Measurements from ENCODE around the gene OLIG1.

OLIG1 gene

DNA sequence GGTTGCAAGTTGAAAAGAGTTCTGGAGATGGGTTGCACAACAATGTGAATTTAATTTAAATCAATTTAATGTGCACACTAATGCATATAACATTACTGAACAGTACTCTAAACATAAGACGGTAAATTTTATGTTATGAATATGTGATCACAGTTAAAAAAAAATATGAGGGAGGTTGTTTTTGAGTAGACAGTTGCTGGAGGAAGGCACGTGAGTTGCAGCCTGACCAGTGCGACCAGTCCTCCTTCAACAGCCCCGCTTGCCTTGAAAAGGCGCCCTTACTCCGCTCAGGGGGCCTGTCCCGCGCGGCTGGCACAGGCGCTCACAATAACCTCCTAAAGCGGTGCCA is 322 bp upstream of the OLIG1 start:
- no peak overlapping the region for H3K27ac ChIP-seq
- no peak for TF ChIP-seq ZFX (IDR thresholded peaks at IDR 0.05)
- TF ChIP-seq, protein P1, sequence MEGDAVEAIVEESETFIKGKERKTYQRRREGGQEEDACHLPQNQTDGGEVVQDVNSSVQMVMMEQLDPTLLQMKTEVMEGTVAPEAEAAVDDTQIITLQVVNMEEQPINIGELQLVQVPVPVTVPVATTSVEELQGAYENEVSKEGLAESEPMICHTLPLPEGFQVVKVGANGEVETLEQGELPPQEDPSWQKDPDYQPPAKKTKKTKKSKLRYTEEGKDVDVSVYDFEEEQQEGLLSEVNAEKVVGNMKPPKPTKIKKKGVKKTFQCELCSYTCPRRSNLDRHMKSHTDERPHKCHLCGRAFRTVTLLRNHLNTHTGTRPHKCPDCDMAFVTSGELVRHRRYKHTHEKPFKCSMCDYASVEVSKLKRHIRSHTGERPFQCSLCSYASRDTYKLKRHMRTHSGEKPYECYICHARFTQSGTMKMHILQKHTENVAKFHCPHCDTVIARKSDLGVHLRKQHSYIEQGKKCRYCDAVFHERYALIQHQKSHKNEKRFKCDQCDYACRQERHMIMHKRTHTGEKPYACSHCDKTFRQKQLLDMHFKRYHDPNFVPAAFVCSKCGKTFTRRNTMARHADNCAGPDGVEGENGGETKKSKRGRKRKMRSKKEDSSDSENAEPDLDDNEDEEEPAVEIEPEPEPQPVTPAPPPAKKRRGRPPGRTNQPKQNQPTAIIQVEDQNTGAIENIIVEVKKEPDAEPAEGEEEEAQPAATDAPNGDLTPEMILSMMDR (conservative IDR thresholded peaks at IDR 0.05), result no peak

DNA sequence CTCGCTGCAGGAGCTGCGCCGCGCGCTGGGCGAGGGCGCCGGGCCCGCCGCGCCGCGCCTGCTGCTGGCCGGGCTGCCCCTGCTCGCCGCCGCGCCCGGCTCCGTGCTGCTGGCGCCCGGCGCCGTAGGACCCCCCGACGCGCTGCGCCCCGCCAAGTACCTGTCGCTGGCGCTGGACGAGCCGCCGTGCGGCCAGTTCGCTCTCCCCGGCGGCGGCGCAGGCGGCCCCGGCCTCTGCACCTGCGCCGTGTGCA is 730 bp downstream of the OLIG1 start:
- no peak for TF ChIP-seq ZFX (IDR thresholded peaks at IDR 0.05)
- TF ChIP-seq, protein P1 (conservative IDR thresholded peaks at IDR 0.05), result no peak
- no peak overlapping the region for H3K27ac ChIP-seq

DNA sequence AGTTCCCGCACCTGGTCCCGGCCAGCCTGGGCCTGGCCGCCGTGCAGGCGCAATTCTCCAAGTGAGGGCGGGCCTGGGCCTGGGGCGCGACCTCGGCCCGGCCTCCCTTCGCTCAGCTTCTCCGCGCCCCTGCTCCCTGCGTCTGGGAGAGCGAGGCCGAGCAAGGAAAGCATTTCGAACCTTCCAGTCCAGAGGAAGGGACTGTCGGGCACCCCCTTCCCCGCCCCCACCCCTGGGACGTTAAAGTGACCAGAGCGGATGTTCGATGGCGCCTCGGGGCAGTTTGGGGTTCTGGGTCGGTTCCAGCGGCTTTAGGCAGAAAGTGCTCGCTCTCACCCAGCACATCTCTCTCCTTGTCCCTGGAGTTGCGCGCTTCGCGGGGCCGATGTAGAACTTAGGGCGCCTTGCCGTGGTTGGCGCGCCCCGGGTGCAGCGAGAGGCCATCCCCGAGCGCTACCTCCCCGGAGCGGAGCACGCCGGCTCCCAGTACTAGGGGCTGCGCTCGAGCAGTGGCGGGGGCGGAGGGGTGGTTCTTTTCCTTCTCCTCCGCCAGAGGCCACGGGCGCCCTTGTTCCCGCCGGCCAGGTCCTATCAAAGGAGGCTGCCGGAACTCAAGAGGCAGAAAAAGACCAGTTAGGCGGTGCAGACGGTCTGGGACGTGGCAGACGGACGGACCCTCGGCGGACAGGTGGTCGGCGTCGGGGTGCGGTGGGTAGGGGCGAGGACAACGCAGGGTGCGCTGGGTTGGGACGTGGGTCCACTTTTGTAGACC is 1.2 kb downstream of the OLIG1 start:
- H3K27ac ChIP-seq, result no peak overlapping the region
- TF ChIP-seq, protein P1 (conservative IDR thresholded peaks at IDR 0.05), result no peak

DNA sequence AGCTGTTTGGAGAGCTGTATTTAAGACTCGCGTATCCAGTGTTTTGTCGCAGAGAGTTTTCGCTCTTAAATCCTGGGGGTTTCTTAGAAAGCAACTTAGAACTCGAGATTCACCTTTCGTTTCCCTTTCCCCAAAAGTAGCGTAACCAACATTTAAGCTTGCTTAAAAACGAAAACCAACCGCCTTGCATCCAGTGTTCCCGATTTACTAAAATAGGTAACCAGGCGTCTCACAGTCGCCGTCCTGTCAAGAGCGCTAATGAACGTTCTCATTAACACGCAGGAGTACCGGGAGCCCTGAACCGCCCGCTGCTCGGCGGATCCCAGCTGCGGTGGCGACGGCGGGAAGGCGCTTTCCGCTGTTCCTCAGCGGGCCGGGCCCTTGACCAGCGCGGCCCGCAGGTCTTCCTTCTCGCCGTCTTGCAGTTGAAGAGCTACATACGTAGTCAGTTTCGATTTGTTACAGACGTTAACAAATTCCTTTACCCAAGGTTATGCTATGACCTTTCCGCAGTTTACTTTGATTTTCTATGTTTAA is 1.9 kb downstream of the OLIG1 start:
- no peak overlapping the region for H3K27ac ChIP-seq

DNA sequence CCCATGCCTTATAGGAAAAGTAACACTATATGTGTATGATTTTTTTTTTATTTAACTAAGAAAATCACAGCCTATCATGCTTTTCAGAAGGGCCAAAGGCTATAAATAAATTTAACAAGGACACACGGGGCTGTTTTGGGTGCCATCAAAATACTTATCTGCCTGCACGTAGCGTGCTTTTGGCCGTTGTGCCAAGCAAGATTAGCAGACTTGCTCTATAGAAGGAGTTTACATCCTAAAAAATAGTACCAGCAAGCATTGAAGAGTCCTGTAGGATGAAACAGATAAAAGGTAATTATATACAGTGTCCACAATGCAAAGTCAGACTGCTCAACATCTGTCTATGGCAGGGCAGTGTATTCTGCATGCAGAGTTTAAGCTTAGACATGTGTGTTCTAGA is 3.7 kb downstream of the OLIG1 start:
- no peak overlapping the region for H3K27ac ChIP-seq

More for the DNA sequence above, 1.9 kb downstream of the OLIG1 start:
- no peak for TF ChIP-seq ZFX (IDR thresholded peaks at IDR 0.05)
- TF ChIP-seq, protein P1 (conservative IDR thresholded peaks at IDR 0.05), result no peak

DNA sequence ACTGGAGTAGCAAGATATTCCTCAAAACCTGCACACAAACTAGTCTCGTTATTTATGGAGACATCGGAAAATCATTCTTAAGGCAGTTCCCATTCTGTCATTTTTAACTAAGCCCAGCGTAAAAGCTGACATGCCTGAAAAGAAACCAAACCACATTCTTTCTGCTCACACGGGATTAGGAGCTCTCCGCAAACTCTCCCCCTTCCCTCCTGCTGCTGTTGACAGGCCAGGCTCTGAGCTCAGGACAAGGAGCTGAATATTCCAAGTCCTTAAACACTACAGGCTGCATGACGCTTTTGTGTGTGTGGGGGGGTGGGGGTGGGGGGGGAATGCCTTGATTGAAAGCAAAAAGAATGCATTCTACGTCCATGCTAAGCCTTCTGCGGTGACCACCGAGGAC is 5.2 kb downstream of the OLIG1 start:
- no peak for TF ChIP-seq ZFX (IDR thresholded peaks at IDR 0.05)
- TF ChIP-seq, protein P1 (conservative IDR thresholded peaks at IDR 0.05), result no peak

More for the DNA sequence above, 3.7 kb downstream of the OLIG1 start:
- TF ChIP-seq, protein P1 (conservative IDR thresholded peaks at IDR 0.05), result no peak
- TF ChIP-seq ZFX (IDR thresholded peaks at IDR 0.05), result no peak

DNA sequence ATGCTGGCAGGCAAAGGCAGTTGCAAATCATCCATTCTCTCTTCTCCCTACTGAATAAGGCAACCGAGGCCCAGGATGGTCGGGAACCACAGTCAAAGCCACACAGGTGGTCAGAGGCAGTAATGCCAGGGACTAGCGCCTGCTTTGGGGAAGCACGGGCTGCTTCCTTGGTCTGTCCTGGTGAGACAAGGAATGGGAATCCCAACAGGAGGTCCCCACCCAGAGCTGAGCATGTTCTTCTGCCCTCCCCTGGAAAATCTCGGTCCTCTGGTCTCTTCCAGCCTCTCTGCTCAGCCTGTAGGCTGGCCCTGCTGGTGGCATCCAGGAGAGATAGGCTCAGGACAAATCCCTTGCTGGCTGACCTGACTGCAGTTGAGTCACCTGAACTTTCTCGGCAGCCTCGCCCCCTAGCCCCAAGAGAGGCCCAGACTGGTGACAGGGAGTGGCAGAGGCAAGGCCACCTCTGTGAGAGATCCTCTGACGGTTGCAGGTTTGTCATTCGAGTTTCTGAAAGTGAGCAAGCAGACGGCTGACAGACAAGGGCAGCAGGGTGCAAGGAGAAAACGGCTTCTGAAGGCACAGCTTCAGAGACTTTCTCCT is 5.8 kb downstream of the OLIG1 start:
- no peak for TF ChIP-seq ZFX (IDR thresholded peaks at IDR 0.05)
- TF ChIP-seq, protein P1 (conservative IDR thresholded peaks at IDR 0.05), result no peak
- no peak overlapping the region for H3K27ac ChIP-seq

More for the DNA sequence above, 5.2 kb downstream of the OLIG1 start:
- no peak overlapping the region for H3K27ac ChIP-seq

Data from C4-2B (cell line).